Breast epithelium (tissue), 3 donors: ENCODE data around the gene ZCCHC10.

Experiments used
- CTCF ChIP-seq, 3 donors: fragments of 450-650 bp; IDR thresholded peaks; one replicate each; pipeline ENCODE4 v1.5.1; 2016 to 2017; ENCODE audit warnings: antibody characterized with exemption in 3 of 3, mild to moderate bottlenecking in 3 of 3, moderate library complexity in 3 of 3
- POLR2AphosphoS5 ChIP-seq, 3 donors: sonication (generic); formaldehyde crosslinking; IDR thresholded peaks; one replicate each; pipeline ENCODE4 v1.6.1; 2017; ENCODE audit warnings: antibody characterized with exemption in 3 of 3

GRCh38 chr5:133041157-133041784 is 14.9 kb upstream of the ZCCHC10 start:
- no peak for TF ChIP-seq CTCF (IDR thresholded peaks at IDR 0.05)
- TF ChIP-seq POLR2AphosphoS5 (IDR thresholded peaks at IDR 0.05) = no peak
